Left lung (tissue), 10 donors: ENCODE results near the gene KCNA1. TPM values are rescaled to one million over a fixed set of nuclear protein-coding genes. Genes with fewer than 3 reads are reported as not detected.

Experiments used
- ATAC-seq: fragments of 200-7000 bp; cut with Tn5 transposase; one replicate; pipeline ENCODE4 v1.9.1; 2020; ENCODE audit warnings: moderate library complexity
- DNase-seq, 4 donors: peaks; one replicate each; pipeline ENCODE4 v3.0.0-alpha.2; 2013 to 2020
- H3K27ac ChIP-seq, 2 donors: fragments of 200-600 bp; sonication (generic) in 1 of 2; one replicate each; pipeline versions ENCODE4 v1.5.0 to v1.8.0; 2020 to 2021
- H3K27me3 ChIP-seq, 2 donors: fragments of 200-600 bp; sonication (generic) in 1 of 2; one replicate each; pipeline versions ENCODE4 v1.5.0 to v1.8.0; 2020 to 2021
- H3K36me3 ChIP-seq, 2 donors: fragments of 200-600 bp; sonication (generic) in 1 of 2; one replicate each; pipeline versions ENCODE4 v1.5.0 to v1.8.0; 2020 to 2021
- H3K4me1 ChIP-seq, 2 donors: fragments of 200-600 bp; one replicate each; pipeline ENCODE4 v1.8.0; 2021
- H3K4me3 ChIP-seq, 2 donors: fragments of 200-600 bp; sonication (generic) in 1 of 2; one replicate each; pipeline versions ENCODE4 v1.5.0 to v1.8.0; 2020 to 2021; ENCODE audit warnings: mild to moderate bottlenecking in 1 of 2
- H3K9me3 ChIP-seq, 2 donors: fragments of 200-600 bp; sonication (generic) in 1 of 2; one replicate each; pipeline versions ENCODE4 v1.5.0 to v1.8.0; 2020 to 2021
- intact Hi-C, 2 donors: fragments of 100-400 bp; cut with DNase I; formaldehyde crosslinking; loops; one replicate each; pipeline versions ENCODE4 v1.11.2 to v1.14.2; 2022
- polyA plus RNA-seq, 6 donors: library from polyadenylated mRNA; unstranded; fragments of 120-200 nt; gene quantifications; one replicate each; pipeline ENCODE4 v1.2.1, GENCODE V29; 2013; ENCODE audit not compliant: insufficient read length in 6 of 6
- total RNA-seq, 2 donors: library from RNA; stranded (reverse); fragmentation: NEBNext Ultra II Directional; extraction: Animal tissue kit (Norgen Biotek cat#: 25700); gene quantifications; one replicate each; pipeline ENCODE4 v1.2.1, GENCODE V29; 2021
- TF ChIP-seq, protein P1 (sequence below), 2 donors: fragments of 200-600 bp; sonication (generic) in 1 of 2; IDR thresholded peaks; one replicate each; pipeline versions ENCODE4 v1.5.0 to v1.8.0; 2021; ENCODE audit warnings: antibody characterized with exemption in 2 of 2
- donor health status: DM: no; HTN: yes; CAD: no.
- donor health status: DM: no; HTN: no; CAD: no.

Gene KCNA1
- total and polyA plus RNA-seq, 8 donors: 0.08 to 0.09 TPM; not detected in 6

DNA sequence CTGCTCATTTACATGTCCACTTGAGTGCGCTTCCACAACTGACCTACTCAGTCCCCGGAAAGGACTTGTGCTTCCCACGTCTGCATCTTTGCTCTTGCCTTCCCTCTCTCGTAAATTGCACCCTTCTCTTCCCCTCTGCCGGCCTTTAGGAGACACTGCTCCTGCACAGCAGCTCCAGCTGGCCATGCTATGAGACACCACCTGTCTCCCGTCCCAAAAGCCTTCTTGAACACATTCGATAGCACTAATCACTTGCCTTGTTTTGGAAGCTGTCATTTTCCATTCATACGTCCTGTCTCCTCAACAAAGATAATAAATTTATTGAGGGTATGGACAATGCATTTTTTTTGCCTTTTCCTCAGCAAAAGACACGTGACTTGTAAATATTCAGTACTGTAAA lies 15.7 kb upstream of the KCNA1 start:
- no peak for DNase-seq
- intact Hi-C loops: no loop called here
- peaks cover 7 to 54% of the 10 kb centered on the region in 2 donors for H3K27me3 ChIP-seq

DNA sequence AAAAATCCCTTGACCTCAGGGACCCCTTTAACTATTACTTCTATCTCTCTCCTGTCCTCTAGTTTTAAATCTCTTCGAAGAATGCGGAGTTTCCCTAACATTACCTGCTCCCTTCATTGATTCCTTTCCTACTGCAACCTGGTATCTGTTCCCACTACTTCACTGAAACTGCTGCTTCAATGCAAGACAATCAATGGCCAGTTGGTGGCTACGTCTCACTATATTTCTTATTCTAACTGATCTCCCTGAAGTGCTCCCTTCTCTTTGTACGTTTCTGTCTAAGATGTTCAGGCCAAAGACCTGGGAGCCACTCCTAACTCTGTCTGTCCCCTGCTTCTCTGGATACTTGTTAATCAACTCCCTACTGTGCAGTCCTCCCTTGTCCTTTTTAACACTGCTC lies 10.3 kb upstream of the KCNA1 start:
- intact Hi-C loops: no loop called here
- no peak overlapping the region for H3K4me3 ChIP-seq
- no peaks in the 10 kb centered on the region for H3K9me3 ChIP-seq
- no peak overlapping the region for H3K27ac ChIP-seq
- H3K36me3 ChIP-seq: no peaks in the 10 kb centered on the region
- ATAC-seq (no peak), DNase-seq (no peak)
- TF ChIP-seq, protein P1, sequence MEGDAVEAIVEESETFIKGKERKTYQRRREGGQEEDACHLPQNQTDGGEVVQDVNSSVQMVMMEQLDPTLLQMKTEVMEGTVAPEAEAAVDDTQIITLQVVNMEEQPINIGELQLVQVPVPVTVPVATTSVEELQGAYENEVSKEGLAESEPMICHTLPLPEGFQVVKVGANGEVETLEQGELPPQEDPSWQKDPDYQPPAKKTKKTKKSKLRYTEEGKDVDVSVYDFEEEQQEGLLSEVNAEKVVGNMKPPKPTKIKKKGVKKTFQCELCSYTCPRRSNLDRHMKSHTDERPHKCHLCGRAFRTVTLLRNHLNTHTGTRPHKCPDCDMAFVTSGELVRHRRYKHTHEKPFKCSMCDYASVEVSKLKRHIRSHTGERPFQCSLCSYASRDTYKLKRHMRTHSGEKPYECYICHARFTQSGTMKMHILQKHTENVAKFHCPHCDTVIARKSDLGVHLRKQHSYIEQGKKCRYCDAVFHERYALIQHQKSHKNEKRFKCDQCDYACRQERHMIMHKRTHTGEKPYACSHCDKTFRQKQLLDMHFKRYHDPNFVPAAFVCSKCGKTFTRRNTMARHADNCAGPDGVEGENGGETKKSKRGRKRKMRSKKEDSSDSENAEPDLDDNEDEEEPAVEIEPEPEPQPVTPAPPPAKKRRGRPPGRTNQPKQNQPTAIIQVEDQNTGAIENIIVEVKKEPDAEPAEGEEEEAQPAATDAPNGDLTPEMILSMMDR (IDR thresholded peaks at IDR 0.05): no peak
- H3K27me3 ChIP-seq: peaks cover 0 to 42% of the 10 kb centered on the region in 2 donors
- H3K4me1 ChIP-seq: no peaks in the 10 kb centered on the region

More for the DNA sequence above, 15.7 kb upstream of the KCNA1 start:
- H3K27ac ChIP-seq: no peak overlapping the region
- TF ChIP-seq, protein P1 (IDR thresholded peaks at IDR 0.05): no peak
- no peaks in the 10 kb centered on the region for H3K9me3 ChIP-seq
- H3K36me3 ChIP-seq: no peaks in the 10 kb centered on the region
- no peak for ATAC-seq
- H3K4me3 ChIP-seq: no peak overlapping the region
- H3K4me1 ChIP-seq: no peaks in the 10 kb centered on the region

DNA sequence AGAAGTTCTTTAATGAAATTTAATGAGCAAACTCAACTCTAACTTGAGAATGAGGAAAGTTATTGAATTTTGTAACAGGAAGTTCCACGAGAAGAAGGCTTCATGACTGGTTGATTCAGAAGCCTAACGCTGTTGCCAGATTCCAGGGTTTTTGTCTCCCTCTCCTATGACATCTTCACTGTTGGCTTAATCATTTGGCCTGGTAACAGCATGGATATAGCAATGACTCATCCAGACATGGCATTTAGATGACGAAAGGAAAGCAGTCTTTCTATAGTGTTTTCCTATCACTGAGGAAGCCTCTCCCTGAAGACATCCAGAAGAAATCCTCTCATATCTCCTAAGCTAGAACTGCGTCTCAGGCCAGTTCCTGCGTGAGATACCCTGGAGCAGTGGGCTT lies 9.4 kb upstream of the KCNA1 start:
- no peaks in the 10 kb centered on the region for H3K9me3 ChIP-seq
- no peak overlapping the region for H3K4me3 ChIP-seq
- H3K27ac ChIP-seq: no peak overlapping the region
- no peaks in the 10 kb centered on the region for H3K4me1 ChIP-seq
- H3K27me3 ChIP-seq: peaks cover 0 to 49% of the 10 kb centered on the region in 2 donors
- intact Hi-C loops: no loop called here
- ATAC-seq (no peak), DNase-seq (no peak)
- TF ChIP-seq, protein P1 (IDR thresholded peaks at IDR 0.05): no peak
- H3K36me3 ChIP-seq: no peaks in the 10 kb centered on the region

GRCh38 chr12:4905316-4905715 lies 4.4 kb upstream of the KCNA1 start:
- Histone ChIP-seq H3K27me3 (peaks cover 22 to 92% of the 10 kb centered on the region in 2 donors), H3K4me3 (no peak overlapping the region), H3K36me3 (no peaks in the 10 kb centered on the region), H3K27ac (no peak overlapping the region), H3K4me1 (peaks cover 0 to 13% of the 10 kb centered on the region in 2 donors), H3K9me3 (no peaks in the 10 kb centered on the region)
- intact Hi-C loops: no loop called here
- TF ChIP-seq, protein P1 (IDR thresholded peaks at IDR 0.05): no peak
- no peak for ATAC-seq
- DNase-seq: no peak

DNA sequence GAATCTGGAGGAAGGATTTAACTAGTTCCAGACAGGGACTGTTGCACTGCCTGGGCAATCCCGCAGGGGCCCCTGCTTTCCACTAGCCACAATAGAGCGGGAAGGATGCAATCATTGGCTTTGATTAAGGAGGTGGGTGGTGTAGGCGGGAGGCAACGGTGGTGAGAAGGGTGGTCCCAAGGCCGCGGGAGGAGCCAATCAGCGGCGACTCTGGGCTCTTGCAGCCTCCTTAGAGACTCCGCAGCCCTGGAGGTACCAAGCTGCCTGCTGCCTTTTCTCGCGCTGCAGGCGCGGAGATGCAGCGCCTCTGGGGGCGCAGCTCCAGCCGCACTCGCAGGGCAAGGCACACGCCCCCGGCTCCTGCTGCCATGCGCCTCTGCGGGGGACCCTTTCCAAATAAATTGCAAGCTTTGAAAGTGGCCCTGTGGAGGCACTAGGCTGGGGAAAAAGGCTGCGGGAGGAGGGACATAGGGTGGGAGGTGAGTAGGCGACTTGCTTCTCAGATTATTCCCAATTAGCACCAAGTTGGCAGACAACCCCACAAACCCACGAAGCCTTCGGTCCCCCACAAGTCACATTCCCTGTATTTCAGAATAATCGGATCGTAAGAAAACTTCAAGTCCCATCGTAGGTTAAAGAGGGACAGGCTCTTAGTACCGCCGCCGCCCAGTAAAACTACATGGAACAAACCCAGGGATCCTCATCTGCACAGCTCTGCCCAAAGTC lies 858 bp upstream of the KCNA1 start:
- TF ChIP-seq, protein P1 (IDR thresholded peaks at IDR 0.05): no peak
- no peak for DNase-seq
- intact Hi-C loops: no loop called here
- no peak for ATAC-seq
- Histone ChIP-seq H3K27me3 (peaks cover 38 to 99% of the 10 kb centered on the region in 2 donors), H3K4me3 (no peak overlapping the region), H3K36me3 (no peaks in the 10 kb centered on the region), H3K27ac (no peak overlapping the region), H3K9me3 (no peaks in the 10 kb centered on the region), H3K4me1 (peaks cover 0 to 21% of the 10 kb centered on the region in 2 donors)
